ENCODE results near the gene UBAC2. TPM values are rescaled to one million over a fixed set of nuclear protein-coding genes. Genes with fewer than 3 reads are reported as not detected.

Gene UBAC2
- total RNA-seq, 4 donors from 2014 or later: 67.3 to 111 (median 93.8) TPM

DNA sequence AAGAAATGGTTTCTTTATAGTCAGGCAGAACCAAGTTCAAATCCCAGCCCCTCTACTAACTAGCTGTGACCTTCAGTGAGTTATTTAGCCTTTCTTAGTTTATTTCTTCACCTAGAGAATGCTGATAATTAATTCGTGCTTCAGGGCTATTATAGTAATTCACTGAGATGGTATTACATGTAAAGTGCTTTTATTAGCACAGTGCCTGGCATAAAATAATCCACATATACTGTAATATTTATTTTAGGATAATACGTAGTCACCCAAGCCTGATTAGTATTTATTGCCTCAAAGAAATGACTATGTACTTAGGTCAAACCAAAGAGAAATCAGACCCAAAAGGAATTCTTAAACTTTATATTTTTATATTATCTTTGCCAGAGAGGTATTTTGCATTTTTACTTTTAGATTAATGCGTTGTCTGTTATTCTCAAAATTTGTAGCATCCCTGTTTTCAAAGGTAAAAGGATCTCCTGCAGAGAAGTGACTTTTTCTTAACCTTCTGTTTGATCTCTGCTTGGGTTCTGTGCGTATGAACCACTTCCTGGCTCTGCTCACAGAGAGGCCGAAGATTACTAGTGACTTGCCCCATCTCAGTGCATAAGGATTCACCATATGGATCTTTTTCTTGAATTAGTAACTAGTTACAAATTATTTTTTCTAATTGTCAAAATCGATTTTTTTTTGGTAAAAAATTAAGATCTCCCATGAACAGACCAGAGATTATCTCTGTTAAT is 19.7 kb downstream of the UBAC2 start:
- Histone ChIP-seq H3K36me3 (no peaks in the 10 kb centered on the region), H3K27me3 (no peaks in the 10 kb centered on the region), H3K27ac (no peak overlapping the region), H3K4me3 (no peak overlapping the region), H3K4me1 (peaks cover 82% of the 10 kb centered on the region), H3K9me3 (no peaks in the 10 kb centered on the region)
- DNase-seq (ENCODE audit: low spot score in 2 of 2): no peak
- WGBS: 53% methylated on average over 6 of the region's 6 CpGs
- TF ChIP-seq, protein P1, sequence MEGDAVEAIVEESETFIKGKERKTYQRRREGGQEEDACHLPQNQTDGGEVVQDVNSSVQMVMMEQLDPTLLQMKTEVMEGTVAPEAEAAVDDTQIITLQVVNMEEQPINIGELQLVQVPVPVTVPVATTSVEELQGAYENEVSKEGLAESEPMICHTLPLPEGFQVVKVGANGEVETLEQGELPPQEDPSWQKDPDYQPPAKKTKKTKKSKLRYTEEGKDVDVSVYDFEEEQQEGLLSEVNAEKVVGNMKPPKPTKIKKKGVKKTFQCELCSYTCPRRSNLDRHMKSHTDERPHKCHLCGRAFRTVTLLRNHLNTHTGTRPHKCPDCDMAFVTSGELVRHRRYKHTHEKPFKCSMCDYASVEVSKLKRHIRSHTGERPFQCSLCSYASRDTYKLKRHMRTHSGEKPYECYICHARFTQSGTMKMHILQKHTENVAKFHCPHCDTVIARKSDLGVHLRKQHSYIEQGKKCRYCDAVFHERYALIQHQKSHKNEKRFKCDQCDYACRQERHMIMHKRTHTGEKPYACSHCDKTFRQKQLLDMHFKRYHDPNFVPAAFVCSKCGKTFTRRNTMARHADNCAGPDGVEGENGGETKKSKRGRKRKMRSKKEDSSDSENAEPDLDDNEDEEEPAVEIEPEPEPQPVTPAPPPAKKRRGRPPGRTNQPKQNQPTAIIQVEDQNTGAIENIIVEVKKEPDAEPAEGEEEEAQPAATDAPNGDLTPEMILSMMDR (IDR thresholded peaks at IDR 0.05): no peak
- no peak for TF ChIP-seq EP300 (IDR thresholded peaks at IDR 0.05)
- TF ChIP-seq POLR2AphosphoS5 (IDR thresholded peaks at IDR 0.05): no peak
- TF ChIP-seq POLR2A (IDR thresholded peaks at IDR 0.05): no peak

DNA sequence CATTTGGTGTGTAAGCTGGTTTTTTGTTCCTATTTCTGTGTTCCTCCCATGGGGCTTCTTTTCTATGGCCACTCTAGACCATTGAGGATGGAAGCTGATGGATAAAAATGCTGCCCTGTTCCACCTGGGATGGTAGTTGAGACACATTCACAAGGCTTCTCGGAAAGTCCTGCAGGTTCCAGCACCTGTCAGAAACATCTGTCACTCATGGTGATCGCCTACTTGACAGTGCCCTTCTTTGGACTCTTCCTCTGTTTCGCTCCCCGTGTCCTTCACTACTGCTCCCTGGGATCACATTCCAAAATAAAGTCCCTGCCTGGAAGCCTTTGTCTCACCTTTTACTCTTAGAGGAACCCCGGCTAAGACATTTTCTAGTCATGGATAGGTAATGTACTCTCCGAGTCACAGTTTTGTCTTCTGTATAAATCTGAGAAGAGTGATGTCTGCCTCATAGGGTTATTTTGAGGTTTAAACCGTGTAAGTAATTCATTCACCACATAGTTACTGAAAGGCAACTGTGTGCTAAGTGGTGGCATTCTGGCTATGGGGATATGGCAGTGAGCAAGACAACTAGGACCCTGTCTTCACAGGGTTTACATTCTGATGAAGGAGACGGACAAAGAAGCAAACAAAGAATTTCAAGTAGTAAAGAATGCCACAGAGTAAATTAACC is 21.0 kb downstream of the UBAC2 start:
- no peak overlapping the region for H3K27ac ChIP-seq
- peaks cover 82% of the 10 kb centered on the region for H3K4me1 ChIP-seq
- no peaks in the 10 kb centered on the region for H3K27me3 ChIP-seq
- H3K9me3 ChIP-seq: no peaks in the 10 kb centered on the region
- DNase-seq (ENCODE audit: low spot score in 2 of 2): no peak
- no peak for TF ChIP-seq EP300 (IDR thresholded peaks at IDR 0.05)
- H3K36me3 ChIP-seq: no peaks in the 10 kb centered on the region
- WGBS: 95% methylated on average over 8 of the region's 8 CpGs
- no peak overlapping the region for H3K4me3 ChIP-seq

DNA sequence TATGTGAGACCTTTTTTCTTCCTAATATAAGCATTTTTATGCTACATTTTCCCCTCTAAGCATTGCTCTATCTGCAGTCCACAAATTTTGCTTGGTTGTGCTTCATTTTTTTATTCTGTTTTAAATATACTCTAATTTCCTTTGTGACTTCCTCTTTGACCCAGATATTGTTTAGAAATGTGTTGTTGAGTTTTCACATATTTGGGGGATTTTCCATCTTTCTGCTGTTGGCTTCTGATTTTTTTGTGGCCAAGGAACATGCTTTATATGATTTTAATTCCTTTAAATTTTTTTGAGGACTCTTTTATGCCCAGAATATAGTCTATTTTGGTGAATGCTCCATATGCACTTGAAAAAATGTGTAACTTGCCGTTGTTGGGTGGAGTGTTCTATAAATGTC is 22.9 kb downstream of the UBAC2 start:
- Histone ChIP-seq H3K27ac (no peak overlapping the region), H3K36me3 (no peaks in the 10 kb centered on the region), H3K9me3 (no peaks in the 10 kb centered on the region), H3K4me1 (peaks cover 77% of the 10 kb centered on the region), H3K4me3 (no peak overlapping the region), H3K27me3 (no peaks in the 10 kb centered on the region)
- 49% methylated on average over 1 of the region's 1 CpG for WGBS
- TF ChIP-seq POLR2AphosphoS5 (IDR thresholded peaks at IDR 0.05): no peak
- no peak for TF ChIP-seq EP300 (IDR thresholded peaks at IDR 0.05)
- TF ChIP-seq POLR2A (IDR thresholded peaks at IDR 0.05): no peak
- TF ChIP-seq, protein P1 (IDR thresholded peaks at IDR 0.05): no peak
- no peak for DNase-seq (ENCODE audit: low spot score in 2 of 2)

DNA sequence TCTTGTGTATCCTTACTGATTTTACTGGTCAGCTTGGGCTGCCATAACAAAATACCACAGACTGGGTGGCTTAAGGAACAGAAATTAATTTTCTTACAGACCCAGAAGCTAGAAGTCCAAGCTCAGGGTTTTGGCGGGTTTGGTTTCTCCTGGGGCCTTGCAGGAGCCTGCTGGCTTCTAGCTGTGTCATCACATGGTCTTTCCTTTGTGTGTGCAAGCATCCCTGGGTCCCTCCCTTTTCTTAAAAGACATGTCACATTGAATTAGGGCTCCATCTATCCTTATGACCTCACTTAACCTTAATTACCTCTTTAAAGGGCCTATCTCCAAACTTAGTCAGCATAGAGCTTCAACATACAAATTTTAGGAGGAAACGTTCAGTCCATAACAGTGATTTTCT is 23.4 kb downstream of the UBAC2 start:
- Histone ChIP-seq H3K4me3 (no peak overlapping the region), H3K4me1 (peaks cover 77% of the 10 kb centered on the region), H3K36me3 (no peaks in the 10 kb centered on the region), H3K27ac (no peak overlapping the region), H3K9me3 (no peaks in the 10 kb centered on the region), H3K27me3 (no peaks in the 10 kb centered on the region)
- no peak for TF ChIP-seq POLR2A (IDR thresholded peaks at IDR 0.05)
- TF ChIP-seq, protein P1 (IDR thresholded peaks at IDR 0.05): no peak
- no peak for TF ChIP-seq POLR2AphosphoS5 (IDR thresholded peaks at IDR 0.05)
- no peak for TF ChIP-seq EP300 (IDR thresholded peaks at IDR 0.05)
- DNase-seq (ENCODE audit: low spot score in 2 of 2): no peak
- WGBS: 47% methylated on average over 2 of the region's 2 CpGs

DNA sequence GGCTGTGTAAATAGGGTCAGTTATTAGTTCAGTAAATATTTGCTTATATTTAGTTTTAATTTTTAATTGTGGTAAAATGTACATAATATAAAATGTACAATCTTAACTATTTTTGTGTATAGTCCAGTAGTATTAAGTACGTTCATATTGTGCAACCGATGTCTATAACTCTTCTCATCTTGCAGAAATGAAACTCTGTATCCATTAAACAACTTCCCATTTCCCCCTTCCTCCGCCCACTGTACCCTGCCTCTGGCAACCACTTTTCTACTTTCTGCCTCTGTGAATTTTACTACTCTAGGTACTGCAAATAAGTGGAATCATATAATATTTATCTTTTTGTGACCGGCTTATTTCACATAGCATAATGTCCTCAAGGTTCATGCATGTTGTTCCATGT is 24.4 kb downstream of the UBAC2 start:
- Histone ChIP-seq H3K9me3 (no peaks in the 10 kb centered on the region), H3K36me3 (no peaks in the 10 kb centered on the region), H3K4me3 (no peak overlapping the region), H3K27ac (no peak overlapping the region), H3K4me1 (peaks cover 76% of the 10 kb centered on the region), H3K27me3 (no peaks in the 10 kb centered on the region)
- TF ChIP-seq, protein P1 (IDR thresholded peaks at IDR 0.05): no peak
- TF ChIP-seq EP300 (IDR thresholded peaks at IDR 0.05) (no peak), POLR2A (IDR thresholded peaks at IDR 0.05) (no peak), POLR2AphosphoS5 (IDR thresholded peaks at IDR 0.05) (no peak)
- WGBS: 53% methylated on average over 4 of the region's 4 CpGs
- DNase-seq (ENCODE audit: low spot score in 2 of 2): no peak

Measured in suprapubic skin (tissue), 4 donors.